ENCODE data around the gene PLCB4. TPM values are rescaled to one million over a fixed set of nuclear protein-coding genes. Genes with fewer than 3 reads are reported as not detected.

Gene PLCB4
- total and polyA plus RNA-seq, 2 experiments from 2014 or later = 6.5 to 16.1 TPM

- DNase-seq (ENCODE audit: low spot score) = no peak
- H3K27ac Mint-ChIP-seq = no peak overlapping the region; the same call in 1 of the 2 replicates
- H3K4me3 Mint-ChIP-seq = no peak overlapping the region
Observed at GRCh38 chr20:9444921-9445320, 376.0 kb downstream of the PLCB4 start.

DNA sequence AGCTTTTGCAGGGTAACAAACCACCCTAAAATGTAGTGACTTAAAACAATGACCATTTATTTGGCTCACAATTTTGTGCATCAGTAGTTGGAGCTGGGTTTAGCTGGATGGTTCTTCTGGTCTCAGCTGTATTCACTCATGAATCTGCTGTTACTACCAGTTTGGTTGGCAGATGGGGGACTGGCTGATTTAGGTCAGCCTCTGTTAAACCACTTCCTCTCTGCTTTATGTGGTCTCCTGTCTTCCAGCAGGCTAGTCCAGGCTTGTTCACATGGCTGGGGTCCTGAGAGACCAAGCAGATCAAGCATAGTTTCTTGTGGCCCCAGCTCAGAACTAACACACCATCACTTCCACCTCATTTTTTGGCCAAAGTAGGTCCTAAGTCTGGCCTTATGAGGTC, 378.3 kb downstream of the PLCB4 start:
- no peak for DNase-seq (ENCODE audit: low spot score)
- H3K27ac ChIP-seq (ENCODE audit: low read depth) = no peak overlapping the region
- no peaks in the 10 kb centered on the region for H3K79me2 ChIP-seq (replicated peaks; ENCODE audit: insufficient read depth)
- H3K4me2 ChIP-seq = no peak overlapping the region
- peaks cover 11% of the 10 kb centered on the region; the same call in 2 of the 3 replicates for H3K4me1 Mint-ChIP-seq
- peaks cover 6% of the 10 kb centered on the region; the same call in 1 of the 3 replicates for H3K36me3 Mint-ChIP-seq (ENCODE audit: low read depth)
- no peaks in the 10 kb centered on the region for H3F3A ChIP-seq (replicated peaks; ENCODE audit: low read depth)
- no peaks in the 10 kb centered on the region for H3K27me3 Mint-ChIP-seq (ENCODE audit: insufficient read depth, low read depth, poor library complexity)
- no peak for ATAC-seq
- no peaks in the 10 kb centered on the region for H3K9me2 ChIP-seq (ENCODE audit: insufficient read depth)
- H3K27ac Mint-ChIP-seq = no peak overlapping the region
- H3K4me3 Mint-ChIP-seq = no peak overlapping the region
- peaks cover 5% of the 10 kb centered on the region; the same call in 1 of the 2 replicates for H3K4me1 ChIP-seq (ENCODE audit: insufficient read depth)
- no peak overlapping the region for H2AFZ ChIP-seq
- no peaks in the 10 kb centered on the region for H4K20me1 ChIP-seq (replicated peaks; ENCODE audit: insufficient read depth)
- no peak overlapping the region for H3K4me3 ChIP-seq
- H3K36me3 ChIP-seq (ENCODE audit: insufficient read depth) = no peaks in the 10 kb centered on the region
- H3K27me3 ChIP-seq (ENCODE audit: insufficient read depth) = no peaks in the 10 kb centered on the region
- no peaks in the 10 kb centered on the region; the same call in 2 of the 3 replicates for H3K9me3 Mint-ChIP-seq
- TF ChIP-seq STAT1 (IDR thresholded peaks at IDR 0.05; ENCODE audit: unreplicated experiment) = no peak
- TF ChIP-seq, protein P1, sequence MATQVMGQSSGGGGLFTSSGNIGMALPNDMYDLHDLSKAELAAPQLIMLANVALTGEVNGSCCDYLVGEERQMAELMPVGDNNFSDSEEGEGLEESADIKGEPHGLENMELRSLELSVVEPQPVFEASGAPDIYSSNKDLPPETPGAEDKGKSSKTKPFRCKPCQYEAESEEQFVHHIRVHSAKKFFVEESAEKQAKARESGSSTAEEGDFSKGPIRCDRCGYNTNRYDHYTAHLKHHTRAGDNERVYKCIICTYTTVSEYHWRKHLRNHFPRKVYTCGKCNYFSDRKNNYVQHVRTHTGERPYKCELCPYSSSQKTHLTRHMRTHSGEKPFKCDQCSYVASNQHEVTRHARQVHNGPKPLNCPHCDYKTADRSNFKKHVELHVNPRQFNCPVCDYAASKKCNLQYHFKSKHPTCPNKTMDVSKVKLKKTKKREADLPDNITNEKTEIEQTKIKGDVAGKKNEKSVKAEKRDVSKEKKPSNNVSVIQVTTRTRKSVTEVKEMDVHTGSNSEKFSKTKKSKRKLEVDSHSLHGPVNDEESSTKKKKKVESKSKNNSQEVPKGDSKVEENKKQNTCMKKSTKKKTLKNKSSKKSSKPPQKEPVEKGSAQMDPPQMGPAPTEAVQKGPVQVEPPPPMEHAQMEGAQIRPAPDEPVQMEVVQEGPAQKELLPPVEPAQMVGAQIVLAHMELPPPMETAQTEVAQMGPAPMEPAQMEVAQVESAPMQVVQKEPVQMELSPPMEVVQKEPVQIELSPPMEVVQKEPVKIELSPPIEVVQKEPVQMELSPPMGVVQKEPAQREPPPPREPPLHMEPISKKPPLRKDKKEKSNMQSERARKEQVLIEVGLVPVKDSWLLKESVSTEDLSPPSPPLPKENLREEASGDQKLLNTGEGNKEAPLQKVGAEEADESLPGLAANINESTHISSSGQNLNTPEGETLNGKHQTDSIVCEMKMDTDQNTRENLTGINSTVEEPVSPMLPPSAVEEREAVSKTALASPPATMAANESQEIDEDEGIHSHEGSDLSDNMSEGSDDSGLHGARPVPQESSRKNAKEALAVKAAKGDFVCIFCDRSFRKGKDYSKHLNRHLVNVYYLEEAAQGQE (IDR thresholded peaks at IDR 0.05; ENCODE audit: unreplicated experiment) = no peak
- TF ChIP-seq ZNF331 (CRISPR knock-in tag; IDR thresholded peaks at IDR 0.05; ENCODE audit: low read depth) = no peak
- no peak for TF ChIP-seq EZH2 (IDR thresholded peaks at IDR 0.05; ENCODE audit: low read depth, unreplicated experiment)
- TF ChIP-seq, protein P2, sequence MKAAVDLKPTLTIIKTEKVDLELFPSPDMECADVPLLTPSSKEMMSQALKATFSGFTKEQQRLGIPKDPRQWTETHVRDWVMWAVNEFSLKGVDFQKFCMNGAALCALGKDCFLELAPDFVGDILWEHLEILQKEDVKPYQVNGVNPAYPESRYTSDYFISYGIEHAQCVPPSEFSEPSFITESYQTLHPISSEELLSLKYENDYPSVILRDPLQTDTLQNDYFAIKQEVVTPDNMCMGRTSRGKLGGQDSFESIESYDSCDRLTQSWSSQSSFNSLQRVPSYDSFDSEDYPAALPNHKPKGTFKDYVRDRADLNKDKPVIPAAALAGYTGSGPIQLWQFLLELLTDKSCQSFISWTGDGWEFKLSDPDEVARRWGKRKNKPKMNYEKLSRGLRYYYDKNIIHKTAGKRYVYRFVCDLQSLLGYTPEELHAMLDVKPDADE (IDR thresholded peaks at IDR 0.05) = no peak
- no peak for TF ChIP-seq JUNB (IDR thresholded peaks at IDR 0.05; ENCODE audit: unreplicated experiment)
- TF ChIP-seq POLR2AphosphoS5 (IDR thresholded peaks at IDR 0.05; ENCODE audit: low read depth) = no peak

More at GRCh38 chr20:9444921-9445320, 376.0 kb downstream of the PLCB4 start:
- Histone ChIP-seq H3K79me2 (replicated peaks; ENCODE audit: insufficient read depth) (no peaks in the 10 kb centered on the region), H3K27ac (ENCODE audit: low read depth) (no peak overlapping the region; the same call in 1 of the 2 replicates), H3K4me3 (no peak overlapping the region), H3K27me3 (ENCODE audit: insufficient read depth) (no peaks in the 10 kb centered on the region), H3K4me2 (no peak overlapping the region), H3K9me2 (ENCODE audit: insufficient read depth) (no peaks in the 10 kb centered on the region), H4K20me1 (replicated peaks; ENCODE audit: insufficient read depth) (no peaks in the 10 kb centered on the region), H3K36me3 (ENCODE audit: insufficient read depth) (no peaks in the 10 kb centered on the region), H3F3A (replicated peaks; ENCODE audit: low read depth) (no peaks in the 10 kb centered on the region), H3K4me1 (ENCODE audit: insufficient read depth) (peaks cover 5% of the 10 kb centered on the region; the same call in 1 of the 2 replicates), H2AFZ (no peak overlapping the region)
- H3K4me1 Mint-ChIP-seq = peaks cover 11% of the 10 kb centered on the region; the same call in 2 of the 3 replicates
- TF ChIP-seq EZH2 (IDR thresholded peaks at IDR 0.05; ENCODE audit: low read depth, unreplicated experiment) = no peak
- no peak for TF ChIP-seq CTCF (conservative IDR thresholded peaks at IDR 0.05; ENCODE audit: low read depth in 2 of 2)
- TF ChIP-seq, protein P1 (IDR thresholded peaks at IDR 0.05; ENCODE audit: unreplicated experiment) = no peak
- TF ChIP-seq CREB1 (CRISPR knock-in tag; IDR thresholded peaks at IDR 0.05; ENCODE audit: low read depth) = no peak
- no peak for TF ChIP-seq STAT1 (IDR thresholded peaks at IDR 0.05; ENCODE audit: unreplicated experiment)
- no peak for TF ChIP-seq EZH2phosphoT487 (IDR thresholded peaks at IDR 0.05; ENCODE audit: unreplicated experiment)
- TF ChIP-seq ZNF331 (CRISPR knock-in tag; IDR thresholded peaks at IDR 0.05; ENCODE audit: low read depth) = no peak
- peaks cover 8% of the 10 kb centered on the region for H3K36me3 Mint-ChIP-seq (ENCODE audit: low read depth)
- H3K27me3 Mint-ChIP-seq (ENCODE audit: insufficient read depth, low read depth, poor library complexity) = no peaks in the 10 kb centered on the region
- ATAC-seq = no peak
- no peaks in the 10 kb centered on the region; the same call in 2 of the 3 replicates for H3K9me3 Mint-ChIP-seq

Measured in GM23338 (cell line).